Testis (tissue), 3 donors: ENCODE results near the gene CALCB. TPM values are rescaled to one million over a fixed set of nuclear protein-coding genes. Genes with fewer than 3 reads are reported as not detected.
"Not testable (repeated sequence)": the region's sequence is repeated elsewhere in the genome, so short reads cannot be mapped to it uniquely, and the experiment has no call there.

ENCODE experiments used
- DNase-seq: peaks from one replicate; pipeline ENCODE4 v3.0.0-alpha.2; 2019
- H3K27ac ChIP-seq, 2 donors: fragments of 200-600 bp; sonication (generic); one replicate each; pipeline ENCODE4 v1.5.1; 2019
- H3K27me3 ChIP-seq: fragments of 200-600 bp; sonication (generic); one replicate; pipeline ENCODE4 v1.5.1; 2019
- H3K36me3 ChIP-seq: fragments of 200-600 bp; sonication (generic); one replicate; pipeline ENCODE4 v1.5.1; 2017; ENCODE audit warnings: low read depth; ENCODE audit errors: missing control alignments
- H3K4me1 ChIP-seq: fragments of 200-600 bp; sonication (generic); one replicate; pipeline ENCODE4 v1.5.1; 2019
- H3K4me3 ChIP-seq, 2 donors: fragments of 200-600 bp; sonication (generic); one replicate each; pipeline ENCODE4 v1.5.1; 2017 to 2019
- H3K9me3 ChIP-seq: fragments of 200-600 bp; sonication (generic); one replicate; pipeline ENCODE4 v1.5.1; 2017
- POLR2A ChIP-seq: fragments of 450-650 bp; IDR thresholded peaks from one replicate; pipeline ENCODE4 v1.6.1; 2017; ENCODE audit warnings: antibody characterized with exemption, mild to moderate bottlenecking, moderate library complexity
- WGBS, 2 donors: methylation state at CpG; one replicate each; pipeline ENCODE4 v1.1.5; 2018; 5-methylcytosine and 5-hydroxymethylcytosine counted together
- intact Hi-C: fragments of 100-400 bp; cut with DNase I; formaldehyde crosslinking; loops from one replicate; pipeline ENCODE4 v1.15.1; 2023; ENCODE audit warnings: low total_unique reads
- polyA plus RNA-seq: library from polyadenylated mRNA; stranded (reverse); fragments of 350-450 nt; fragmentation: Illumina TruSeq; extraction: RNeasy Lipid Tissue Mini Kit (QIAGEN cat#74804); gene quantifications from one replicate; pipeline ENCODE4 v1.2.3, GENCODE V29; 2014; ENCODE audit warnings: low read depth, low replicate concordance; ENCODE audit not compliant: insufficient read depth
- total RNA-seq, 2 donors: library from RNA; depleted of rRNA; stranded (reverse); fragments of >200 nt; gene quantifications; one replicate each; pipeline ENCODE4 v1.2.3, GENCODE V29; 2016
- TF ChIP-seq, protein P1 (sequence below), 3 experiments: fragments of 450-650 bp in 2 of 3; fragments of 200-600 bp in 1 of 3; sonication (generic) in 1 of 3; IDR thresholded peaks; one replicate each; pipeline ENCODE4 v1.5.1; 2016 to 2019; ENCODE audit warnings: antibody characterized with exemption in 3 of 3, mild to moderate bottlenecking in 2 of 3, moderate library complexity in 1 of 3

The CALCB gene
- total and polyA plus RNA-seq, 3 donors from 2014 or later = 0.50 to 1.7 (median 1.2) TPM

GRCh38 chr11:15034687-15035267, 38.6 kb upstream of the CALCB start:
- Histone ChIP-seq H3K4me3 (peak overlapping the region in 1 of 2 donors; percentile 20), H3K4me1 (no peaks in the 10 kb centered on the region), H3K27me3 (no peaks in the 10 kb centered on the region), H3K36me3 (no peaks in the 10 kb centered on the region), H3K9me3 (no peaks in the 10 kb centered on the region), H3K27ac (no peak overlapping the region)
- TF ChIP-seq, protein P1, sequence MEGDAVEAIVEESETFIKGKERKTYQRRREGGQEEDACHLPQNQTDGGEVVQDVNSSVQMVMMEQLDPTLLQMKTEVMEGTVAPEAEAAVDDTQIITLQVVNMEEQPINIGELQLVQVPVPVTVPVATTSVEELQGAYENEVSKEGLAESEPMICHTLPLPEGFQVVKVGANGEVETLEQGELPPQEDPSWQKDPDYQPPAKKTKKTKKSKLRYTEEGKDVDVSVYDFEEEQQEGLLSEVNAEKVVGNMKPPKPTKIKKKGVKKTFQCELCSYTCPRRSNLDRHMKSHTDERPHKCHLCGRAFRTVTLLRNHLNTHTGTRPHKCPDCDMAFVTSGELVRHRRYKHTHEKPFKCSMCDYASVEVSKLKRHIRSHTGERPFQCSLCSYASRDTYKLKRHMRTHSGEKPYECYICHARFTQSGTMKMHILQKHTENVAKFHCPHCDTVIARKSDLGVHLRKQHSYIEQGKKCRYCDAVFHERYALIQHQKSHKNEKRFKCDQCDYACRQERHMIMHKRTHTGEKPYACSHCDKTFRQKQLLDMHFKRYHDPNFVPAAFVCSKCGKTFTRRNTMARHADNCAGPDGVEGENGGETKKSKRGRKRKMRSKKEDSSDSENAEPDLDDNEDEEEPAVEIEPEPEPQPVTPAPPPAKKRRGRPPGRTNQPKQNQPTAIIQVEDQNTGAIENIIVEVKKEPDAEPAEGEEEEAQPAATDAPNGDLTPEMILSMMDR (IDR thresholded peaks at IDR 0.05) = no peak
- no peak for TF ChIP-seq POLR2A
- intact Hi-C loops = no loop called here
- no peak for DNase-seq
- WGBS, 2 donors = 60 to 70% methylated on average over 3 to 5 of the region's 5 CpGs

- intact Hi-C loops = no loop called here
- Histone ChIP-seq H3K4me1 (no peaks in the 10 kb centered on the region), H3K9me3 (no peaks in the 10 kb centered on the region), H3K4me3 (peak overlapping the region in 1 of 2 donors; percentile 20), H3K27ac (no peak overlapping the region), H3K27me3 (no peaks in the 10 kb centered on the region), H3K36me3 (no peaks in the 10 kb centered on the region)
- DNase-seq = no peak
- TF ChIP-seq POLR2A = no peak
- TF ChIP-seq, protein P1 (IDR thresholded peaks at IDR 0.05) = no peak
- WGBS, 2 donors = 33 to 67% methylated on average over 1 to 12 of the region's 12 CpGs
These were observed 38.1 kb upstream of the CALCB start for GRCh38 chr11:15035283-15035682.

GRCh38 chr11:15038963-15039362, 34.4 kb upstream of the CALCB start:
- Histone ChIP-seq H3K27me3 (no peaks in the 10 kb centered on the region), H3K36me3 (no peaks in the 10 kb centered on the region), H3K4me3 (no peak overlapping the region), H3K4me1 (no peaks in the 10 kb centered on the region), H3K27ac (no peak overlapping the region), H3K9me3 (no peaks in the 10 kb centered on the region)
- 82 to 88% methylated on average over 2 of the region's 2 CpGs for WGBS, 2 donors
- DNase-seq = no peak
- intact Hi-C loops = no loop called here
- TF ChIP-seq, protein P1 (IDR thresholded peaks at IDR 0.05) = no peak
- TF ChIP-seq POLR2A = no peak

DNA sequence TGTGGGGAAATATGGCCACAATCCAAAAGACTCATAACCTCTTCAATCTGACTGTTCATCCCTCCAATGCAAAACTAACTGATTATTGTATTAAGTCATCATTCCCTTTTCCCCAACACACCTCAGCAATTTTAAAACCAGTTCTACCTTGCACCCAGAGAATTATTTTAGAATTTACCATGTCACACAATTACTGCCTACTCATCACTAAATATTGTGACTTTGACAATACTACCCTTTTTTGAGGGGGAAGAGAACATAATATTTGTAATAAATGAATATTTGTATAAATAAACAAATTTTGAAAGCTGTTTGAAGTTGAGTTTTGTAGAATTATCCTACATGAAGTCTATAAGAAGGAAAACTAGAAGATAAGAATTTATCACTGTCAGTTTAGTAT, 28.2 kb upstream of the CALCB start:
- Histone ChIP-seq H3K27ac (no peak overlapping the region), H3K4me1 (no peaks in the 10 kb centered on the region), H3K4me3 (no peak overlapping the region), H3K27me3 (no peaks in the 10 kb centered on the region), H3K36me3 (no peaks in the 10 kb centered on the region), H3K9me3 (no peaks in the 10 kb centered on the region)
- intact Hi-C loops = no loop called here
- no peak for DNase-seq
- TF ChIP-seq, protein P1 (IDR thresholded peaks at IDR 0.05) = no peak
- TF ChIP-seq POLR2A = no peak

- Histone ChIP-seq H3K36me3 (no peaks in the 10 kb centered on the region), H3K4me3 (no peak overlapping the region), H3K9me3 (no peaks in the 10 kb centered on the region), H3K27ac (no peak overlapping the region), H3K27me3 (no peaks in the 10 kb centered on the region), H3K4me1 (no peaks in the 10 kb centered on the region)
- 74 to 93% methylated on average over 2 of the region's 2 CpGs for WGBS, 2 donors
- intact Hi-C loops = no loop called here
- no peak for DNase-seq
- TF ChIP-seq, protein P1 (IDR thresholded peaks at IDR 0.05) = no peak
- TF ChIP-seq POLR2A = no peak
These were observed 27.5 kb upstream of the CALCB start for GRCh38 chr11:15045891-15046290.

DNA sequence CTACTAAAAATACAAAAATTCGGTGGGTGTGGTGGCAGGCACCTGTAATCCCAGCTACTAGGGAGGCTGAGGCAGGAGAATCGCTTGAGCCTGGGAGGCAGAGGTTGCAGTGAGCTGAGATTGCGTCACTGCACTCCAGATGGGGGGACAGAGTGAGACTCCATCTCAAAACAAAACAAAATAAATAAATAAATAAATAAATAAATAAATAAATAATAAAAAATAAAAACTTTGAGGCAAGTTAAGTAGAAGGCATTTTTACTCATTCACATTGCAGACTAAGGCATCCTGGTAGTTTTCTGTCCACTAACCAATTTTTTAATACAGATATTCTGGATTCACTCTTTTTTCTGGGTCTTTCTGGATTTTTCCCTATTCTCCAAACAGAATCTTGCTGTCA, 26.7 kb upstream of the CALCB start:
- H3K4me1 ChIP-seq, H3K27me3 ChIP-seq, DNase-seq, H3K36me3 ChIP-seq, H3K4me3 ChIP-seq, H3K9me3 ChIP-seq, H3K27ac ChIP-seq, intact Hi-C loops: not testable (repeated sequence)
- WGBS, 2 donors = 95 to 96% methylated on average over 3 of the region's 3 CpGs
